Heart right ventricle (tissue), 16 donors: Measurements from ENCODE around the gene ARHGAP6. TPM values are rescaled to one million over a fixed set of nuclear protein-coding genes. Genes with fewer than 3 reads are reported as not detected.

Experiments
- ATAC-seq, 8 donors: fragments of 200-7000 bp; cut with Tn5 transposase; one replicate each; pipeline ENCODE4 v1.9.1; 2020; ENCODE audit warnings: mild to moderate bottlenecking in 8 of 8, moderate library complexity in 8 of 8, moderate number of reproducible peaks in 1 of 8
- DNase-seq, 2 donors: peaks; one replicate each; pipeline ENCODE4 v3.0.0-alpha.2; 2020
- H3K27ac ChIP-seq, 10 donors: fragments of 200-600 bp; sonication (generic) in 2 of 10; one replicate each; pipeline versions ENCODE4 v1.5.0 to v1.8.0; 2020 to 2022; ENCODE audit warnings: mild to moderate bottlenecking in 3 of 10
- H3K27me3 ChIP-seq, 7 donors: fragments of 200-600 bp; one replicate each; pipeline ENCODE4 v1.8.0; 2021 to 2022; ENCODE audit warnings: mild to moderate bottlenecking in 2 of 7
- H3K36me3 ChIP-seq, 9 donors: fragments of 200-600 bp; sonication (generic) in 1 of 9; one replicate each; pipeline versions ENCODE4 v1.5.0 to v1.8.0; 2020 to 2022; ENCODE audit warnings: mild to moderate bottlenecking in 2 of 9
- H3K4me1 ChIP-seq, 9 donors: fragments of 200-600 bp; sonication (generic) in 1 of 9; one replicate each; pipeline versions ENCODE4 v1.5.0 to v1.8.0; 2020 to 2022; ENCODE audit warnings: mild to moderate bottlenecking in 4 of 9
- H3K4me3 ChIP-seq, 10 donors: fragments of 200-600 bp; sonication (generic) in 2 of 10; one replicate each; pipeline versions ENCODE4 v1.5.0 to v1.8.0; 2020 to 2022; ENCODE audit warnings: mild to moderate bottlenecking in 7 of 10, moderate library complexity in 2 of 10
- H3K9me3 ChIP-seq, 11 donors: fragments of 200-600 bp in 10 of 11; sonication (generic) in 2 of 11; one replicate each; pipeline versions ENCODE4 v1.5.0 to v1.8.0; 2013 to 2022; ENCODE audit warnings: mild to moderate bottlenecking in 2 of 11, control low read depth in 1 of 11, moderate library complexity in 1 of 11
- WGBS, 2 donors: extraction: QIAGEN DNeasy Blood & Tissue Kit; methylation state at CpG; one replicate each; pipeline ENCODE4 v1.1.7; 2013; ENCODE audit warnings: inconsistent platforms in 1 of 2; 5-methylcytosine and 5-hydroxymethylcytosine counted together
- intact Hi-C, 10 donors: fragments of 100-400 bp; cut with DNase I; formaldehyde crosslinking; loops; one replicate each; pipeline versions ENCODE4 v1.11.1 to v1.14.2; 2022
- polyA plus RNA-seq, 2 donors: library from polyadenylated mRNA; stranded (reverse); fragments of 200-250 nt; gene quantifications; one replicate each; pipeline ENCODE4 v1.2.3, GENCODE V29; 2013
- total RNA-seq, 10 donors: library from RNA; stranded (reverse); fragmentation: NEBNext Ultra II Directional in 3 of 10; extraction: Animal tissue kit (Norgen Biotek cat#: 25700) in 3 of 10; gene quantifications; one replicate each; pipeline versions ENCODE4 v1.2.1 to v1.2.4, GENCODE V29; 2021 to 2023
- TF ChIP-seq, protein P1 (sequence below), 9 donors: fragments of 200-600 bp; sonication (generic) in 2 of 9; IDR thresholded peaks; one replicate each; pipeline versions ENCODE4 v1.5.0 to v1.8.0; 2021 to 2022; ENCODE audit warnings: antibody characterized with exemption in 9 of 9, mild to moderate bottlenecking in 5 of 9, moderate library complexity in 1 of 9
- donor health status: Arrhythmogenic right ventricular cardiomyopathy.
- donor health status: ischemic (EF 13 %, LVEDD 7.1; RV severe dilation, severe dysfunction).
- donor health status: healthy with polysubstance abuse.
- donor health status: DM: no; HTN: yes; CAD: no.
- donor health status: DM: no; HTN: no; CAD: no.
- donor health status: ischemic (EF 25% LVEDD 6.9; RV normal size, moderate dysfunction).
- donor health status: ischemic (EF 25% LVEDD 5.7; RV mildly dilated, moderate dysfunction).
- donor health status: healthy.
- donor health status: DM: yes; HTN: yes; CAD: no.
- donor health status: Ischemic cardiomyopathy.
- donor health status: ischemic (EF 35%, LVEDD 5.7; RV mildly dilated, moderate dysfunction).
- donor health status: nonischemic (EF 11% LVEDD 7.7; RV severe dilation, severe dysfunction).
- donor health status: DM: yes; HTN: yes; CAD: no.
- donor health status: PGD.
- donor health status: ischemic (EF 29% LVEDD 5.4; RV normal size, mild dysfunction).
- donor health status: nonischemic (EF 23%, LVEDD 6.1; RV moderate dilation, normal function).

ARHGAP6 gene
- total and polyA plus RNA-seq, 12 donors, result 1.6 to 6.0 (median 2.6) TPM

- Histone ChIP-seq H3K4me3 (no peak overlapping the region), H3K27me3 (peaks cover 0 to 4% (median 0%) of the 10 kb centered on the region in 7 donors), H3K36me3 (no peaks in the 10 kb centered on the region), H3K27ac (no peak overlapping the region), H3K9me3 (peaks cover 0 to 4% (median 0%) of the 10 kb centered on the region in 11 donors), H3K4me1 (peaks cover 0 to 10% (median 0%) of the 10 kb centered on the region in 9 donors)
- intact Hi-C loops, result loop anchor here in 1 of 10 donors (10.0 kb wide), 1 partner anchor 226 kb away; no protein-coding TSS in a partner anchor
- DNase-seq, result no peak
- TF ChIP-seq, protein P1, sequence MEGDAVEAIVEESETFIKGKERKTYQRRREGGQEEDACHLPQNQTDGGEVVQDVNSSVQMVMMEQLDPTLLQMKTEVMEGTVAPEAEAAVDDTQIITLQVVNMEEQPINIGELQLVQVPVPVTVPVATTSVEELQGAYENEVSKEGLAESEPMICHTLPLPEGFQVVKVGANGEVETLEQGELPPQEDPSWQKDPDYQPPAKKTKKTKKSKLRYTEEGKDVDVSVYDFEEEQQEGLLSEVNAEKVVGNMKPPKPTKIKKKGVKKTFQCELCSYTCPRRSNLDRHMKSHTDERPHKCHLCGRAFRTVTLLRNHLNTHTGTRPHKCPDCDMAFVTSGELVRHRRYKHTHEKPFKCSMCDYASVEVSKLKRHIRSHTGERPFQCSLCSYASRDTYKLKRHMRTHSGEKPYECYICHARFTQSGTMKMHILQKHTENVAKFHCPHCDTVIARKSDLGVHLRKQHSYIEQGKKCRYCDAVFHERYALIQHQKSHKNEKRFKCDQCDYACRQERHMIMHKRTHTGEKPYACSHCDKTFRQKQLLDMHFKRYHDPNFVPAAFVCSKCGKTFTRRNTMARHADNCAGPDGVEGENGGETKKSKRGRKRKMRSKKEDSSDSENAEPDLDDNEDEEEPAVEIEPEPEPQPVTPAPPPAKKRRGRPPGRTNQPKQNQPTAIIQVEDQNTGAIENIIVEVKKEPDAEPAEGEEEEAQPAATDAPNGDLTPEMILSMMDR (IDR thresholded peaks at IDR 0.05), result no peak
- no peak for ATAC-seq
Measured at GRCh38 chrX:11371106-11371505, 294.6 kb downstream of the ARHGAP6 start.

DNA sequence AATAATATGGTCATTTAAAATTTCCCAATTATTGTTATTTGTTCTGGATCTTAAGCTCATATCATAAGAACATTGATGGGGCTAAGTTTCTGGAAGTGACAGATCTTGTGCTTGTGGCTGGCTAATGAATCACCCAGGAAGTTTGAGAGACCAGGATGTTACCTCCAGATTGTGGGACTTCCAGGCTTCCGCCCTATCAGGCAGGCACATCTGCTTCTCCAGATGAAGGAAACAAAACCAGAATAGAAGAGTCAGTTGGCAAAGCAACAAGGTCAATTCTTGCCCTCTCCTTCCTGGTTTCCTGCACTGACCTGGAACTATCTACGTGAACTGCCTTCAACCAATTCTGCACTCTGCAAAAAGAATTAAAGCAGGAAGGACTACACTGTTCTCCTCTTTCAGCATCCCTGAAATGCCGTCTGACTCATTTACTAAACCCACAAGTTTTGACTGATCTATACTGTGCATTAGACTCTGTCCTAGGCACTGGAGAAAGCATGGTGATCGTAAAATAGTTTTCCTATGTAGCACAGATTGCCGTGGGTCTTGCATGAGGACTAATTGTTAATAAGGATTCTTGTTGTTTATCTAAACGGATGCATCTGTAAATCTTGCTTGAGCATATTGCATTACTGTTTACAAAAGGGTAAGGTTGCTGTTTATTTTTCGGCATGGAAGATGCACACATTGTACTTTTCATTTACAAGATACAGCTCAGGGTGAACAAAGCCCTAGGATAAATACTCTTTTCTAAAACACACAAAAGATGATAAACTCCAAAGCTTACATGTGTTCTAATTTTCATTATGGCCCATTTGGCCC lies 297.9 kb downstream of the ARHGAP6 start:
- no peaks in the 10 kb centered on the region for H3K36me3 ChIP-seq
- ATAC-seq (peak in 1 of 8 donors; percentile 35), DNase-seq (no peak)
- peak overlapping the region in 1 of 10 donors; percentile 9 for H3K27ac ChIP-seq
- peaks cover 0 to 10% (median 0%) of the 10 kb centered on the region in 9 donors for H3K4me1 ChIP-seq
- H3K27me3 ChIP-seq, result no peaks in the 10 kb centered on the region
- WGBS, 2 donors, result 60 to 70% methylated on average over 7 of the region's 7 CpGs
- H3K4me3 ChIP-seq, result no peak overlapping the region
- TF ChIP-seq, protein P1 (IDR thresholded peaks at IDR 0.05), result no peak
- intact Hi-C loops, result no loop called here
- peaks cover 0 to 16% (median 0%) of the 10 kb centered on the region in 11 donors for H3K9me3 ChIP-seq

DNA sequence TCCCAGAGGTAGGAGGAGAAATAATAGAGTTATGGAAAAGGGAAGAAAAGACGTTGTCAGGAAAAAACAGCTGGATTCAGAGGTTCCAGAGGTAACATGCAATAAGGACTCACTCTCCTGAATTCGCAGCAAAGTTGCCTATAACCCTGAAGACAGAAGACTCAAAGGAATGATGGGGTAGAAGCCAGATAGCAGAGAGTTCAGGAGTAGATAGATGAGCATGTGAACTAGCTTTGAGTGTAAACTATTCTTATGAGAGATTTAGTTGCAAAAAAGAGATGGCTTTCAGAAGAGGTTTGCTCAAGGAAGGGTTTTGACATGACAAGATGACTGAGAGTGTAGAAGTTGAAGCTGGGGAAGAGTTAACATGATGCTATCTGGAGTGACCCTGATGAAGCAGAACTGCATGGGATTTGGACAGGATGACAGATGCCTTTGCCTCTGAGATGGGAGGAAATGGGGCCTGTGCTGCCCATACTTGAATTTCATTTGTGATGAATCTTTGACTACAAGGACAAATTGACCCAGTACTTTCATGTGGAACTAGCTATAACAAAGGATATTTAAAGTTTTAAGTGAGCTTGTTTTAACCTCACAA lies 298.6 kb downstream of the ARHGAP6 start:
- Histone ChIP-seq H3K4me3 (no peak overlapping the region), H3K9me3 (peaks cover 0 to 16% (median 0%) of the 10 kb centered on the region in 11 donors), H3K36me3 (no peaks in the 10 kb centered on the region), H3K27ac (peak overlapping the region in 2 of 10 donors; percentile 9 to 36), H3K27me3 (no peaks in the 10 kb centered on the region), H3K4me1 (peaks cover 0 to 10% (median 0%) of the 10 kb centered on the region in 9 donors)
- intact Hi-C loops, result no loop called here
- no peak for ATAC-seq
- DNase-seq, result no peak
- 94 to 96% methylated on average over 2 of the region's 2 CpGs for WGBS, 2 donors
- TF ChIP-seq, protein P1 (IDR thresholded peaks at IDR 0.05), result no peak

DNA sequence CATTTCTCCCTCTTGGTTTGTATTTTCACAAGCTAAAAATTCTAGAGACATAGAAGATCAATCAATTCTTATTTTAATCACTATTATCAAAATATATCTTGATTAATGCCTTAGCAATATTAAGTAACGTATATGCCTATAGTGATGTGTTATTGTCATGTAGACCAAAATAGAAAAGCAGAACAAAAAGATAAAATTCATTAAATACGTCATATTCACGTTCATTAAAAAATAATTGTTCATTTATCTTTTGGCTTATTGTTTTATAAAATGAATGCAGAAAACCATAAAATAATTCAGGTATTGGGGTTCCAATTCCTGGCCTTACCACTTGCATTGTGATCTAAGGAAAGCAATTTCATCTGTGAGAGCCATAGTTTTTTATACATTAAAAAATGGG lies 300.3 kb downstream of the ARHGAP6 start:
- ATAC-seq, result no peak
- Histone ChIP-seq H3K4me3 (no peak overlapping the region), H3K9me3 (peaks cover 0 to 19% (median 0%) of the 10 kb centered on the region in 11 donors), H3K4me1 (peaks cover 0 to 10% (median 0%) of the 10 kb centered on the region in 9 donors), H3K36me3 (no peaks in the 10 kb centered on the region), H3K27me3 (no peaks in the 10 kb centered on the region), H3K27ac (no peak overlapping the region)
- intact Hi-C loops, result no loop called here
- TF ChIP-seq, protein P1 (IDR thresholded peaks at IDR 0.05), result no peak
- no peak for DNase-seq
- WGBS, 2 donors, result 96 to 99% methylated on average over 3 of the region's 3 CpGs
